HL-60 (cell line): ENCODE measurements around the gene MACO1.
"Not testable (repeated sequence)": the region's sequence is repeated elsewhere in the genome, so short reads cannot be mapped to it uniquely, and the experiment has no call there.

Source experiments
- CTCF ChIP-seq: IDR thresholded peaks from one replicate; pipeline ENCODE4 v1.5.1; 2011; ENCODE audit warnings: low read length, control low read depth, inconsistent platforms; ENCODE audit not compliant: insufficient read depth
- GABPA ChIP-seq: IDR thresholded peaks from 2 replicates; pipeline ENCODE4 v1.6.1; 2012; ENCODE audit warnings: low read depth
- POLR2AphosphoS5 ChIP-seq: IDR thresholded peaks from 2 replicates; pipeline ENCODE4 v1.6.1; 2012; ENCODE audit warnings: low read depth
- REST ChIP-seq: IDR thresholded peaks from 2 replicates; pipeline ENCODE4 v1.6.1; 2012; ENCODE audit warnings: low read depth; ENCODE audit not compliant: insufficient replicate concordance
- SPI1 ChIP-seq: IDR thresholded peaks from 2 replicates; pipeline ENCODE4 v1.6.1; 2012; ENCODE audit warnings: low read depth, mild to moderate bottlenecking, borderline replicate concordance

- not testable (repeated sequence) for TF ChIP-seq CTCF, POLR2AphosphoS5, REST, SPI1, GABPA
Observed at GRCh38 chr1:25383875-25384274, 46.8 kb upstream of the MACO1 start.
